ENCODE results near the gene PPDPF. TPM values are rescaled to one million over a fixed set of nuclear protein-coding genes. Genes with fewer than 3 reads are reported as not detected.

PPDPF gene
- total RNA-seq, 2 experiments from 2014 or later: 34.9 to 117 TPM

GRCh38 chr20:63539092-63539430 is 18.5 kb downstream of the PPDPF start:
- no peak overlapping the region for H3K4me3 ChIP-seq (ENCODE audit: low read depth, low read length, poor library complexity, severe bottlenecking)
- peaks cover 30% of the 10 kb centered on the region for H3K4me1 ChIP-seq (ENCODE audit: insufficient read depth, low read length, poor library complexity, severe bottlenecking)
- no peaks in the 10 kb centered on the region for H3K9me3 ChIP-seq (ENCODE audit: low read length)
- no peaks in the 10 kb centered on the region for H4K20me1 ChIP-seq (ENCODE audit: insufficient read depth, low read length)
- H3K79me2 ChIP-seq (ENCODE audit: insufficient read depth, low read depth, low read length): no peaks in the 10 kb centered on the region
- no peak for TF ChIP-seq EZH2phosphoT487 (IDR thresholded peaks at IDR 0.05; ENCODE audit: borderline replicate concordance, low read depth, low read length)
- no peak for TF ChIP-seq CTCF (conservative IDR thresholded peaks at IDR 0.05; ENCODE audit: low read length)
- ChIA-PET POLR2A (interaction anchor here (2.6 kb wide), 1 partner anchor 103 kb away, joined by 13 read pairs; no protein-coding TSS in a partner anchor), CTCF (ENCODE audit: unreplicated experiment) (no interaction called here)
- no peak for DNase-seq (ENCODE audit: low spot score)
- no peaks in the 10 kb centered on the region for H3K9me2 ChIP-seq (ENCODE audit: insufficient read depth, low read length)
- intact Hi-C loops (cut with micrococcal nuclease; ENCODE audit: unreplicated experiment): loop anchor here (2.0 to 10.0 kb wide), 4 partner anchors 88 to 434 kb away; partner anchors contain the start of genes ABHD16B, DNAJC5, GMEB2 and TPD52L2
- no peak overlapping the region for H3K27ac ChIP-seq (ENCODE audit: low read depth, low read length, poor library complexity, severe bottlenecking)
- no peaks in the 10 kb centered on the region for H3K36me3 ChIP-seq (ENCODE audit: insufficient read depth, low read length)
- no TSS peak for BruUV-seq (replicated peaks)
- no peak overlapping the region for H3K4me2 ChIP-seq (ENCODE audit: low read length)
- no peak overlapping the region for H2AFZ ChIP-seq (ENCODE audit: low read length)

- POLR2A ChIA-PET: interaction anchor here (2.6 kb wide), 1 partner anchor 102 kb away, joined by 13 read pairs; no protein-coding TSS in a partner anchor
- peaks cover 30% of the 10 kb centered on the region for H3K4me1 ChIP-seq (ENCODE audit: insufficient read depth, low read length, poor library complexity, severe bottlenecking)
- H3K79me2 ChIP-seq (ENCODE audit: insufficient read depth, low read depth, low read length): no peaks in the 10 kb centered on the region
Observed at GRCh38 chr20:63539441-63540370, 19.1 kb downstream of the PPDPF start.

More at GRCh38 chr20:63539441-63540370, 19.1 kb downstream of the PPDPF start:
- no peak overlapping the region for H2AFZ ChIP-seq (ENCODE audit: low read length)
- intact Hi-C loops (cut with micrococcal nuclease; ENCODE audit: unreplicated experiment): loop anchor here (2.0 to 10.0 kb wide), 4 partner anchors 88 to 433 kb away; partner anchors contain the start of genes ABHD16B, DNAJC5, GMEB2 and TPD52L2
- H3K27ac ChIP-seq (ENCODE audit: low read depth, low read length, poor library complexity, severe bottlenecking): no peak overlapping the region
- no peak overlapping the region for H3K4me3 ChIP-seq (ENCODE audit: low read depth, low read length, poor library complexity, severe bottlenecking)
- H3K4me2 ChIP-seq (ENCODE audit: low read length): no peak overlapping the region
- no TSS peak for BruUV-seq (replicated peaks)
- no peaks in the 10 kb centered on the region for H4K20me1 ChIP-seq (ENCODE audit: insufficient read depth, low read length)
- no peaks in the 10 kb centered on the region for H3K9me2 ChIP-seq (ENCODE audit: insufficient read depth, low read length)
- H3K9me3 ChIP-seq (ENCODE audit: low read length): no peaks in the 10 kb centered on the region
- CTCF ChIA-PET (ENCODE audit: unreplicated experiment): no interaction called here
- no peak for DNase-seq (ENCODE audit: low spot score)
- no peaks in the 10 kb centered on the region for H3K36me3 ChIP-seq (ENCODE audit: insufficient read depth, low read length)
- TF ChIP-seq EZH2phosphoT487 (IDR thresholded peaks at IDR 0.05; ENCODE audit: borderline replicate concordance, low read depth, low read length) (no peak), CTCF (conservative IDR thresholded peaks at IDR 0.05; ENCODE audit: low read length) (no peak)

Measured in OCI-LY7 (cell line).